HG03139 (cell line): Measurements from ENCODE around the gene SEC14L1.

Experiments used
- ATAC-seq: cut with Tn5 transposase; IDR thresholded peaks from one replicate; pipeline ENCODE4 v1.9.1; 2021; ENCODE audit not compliant: unreplicated experiment

Gene SEC14L1

DNA sequence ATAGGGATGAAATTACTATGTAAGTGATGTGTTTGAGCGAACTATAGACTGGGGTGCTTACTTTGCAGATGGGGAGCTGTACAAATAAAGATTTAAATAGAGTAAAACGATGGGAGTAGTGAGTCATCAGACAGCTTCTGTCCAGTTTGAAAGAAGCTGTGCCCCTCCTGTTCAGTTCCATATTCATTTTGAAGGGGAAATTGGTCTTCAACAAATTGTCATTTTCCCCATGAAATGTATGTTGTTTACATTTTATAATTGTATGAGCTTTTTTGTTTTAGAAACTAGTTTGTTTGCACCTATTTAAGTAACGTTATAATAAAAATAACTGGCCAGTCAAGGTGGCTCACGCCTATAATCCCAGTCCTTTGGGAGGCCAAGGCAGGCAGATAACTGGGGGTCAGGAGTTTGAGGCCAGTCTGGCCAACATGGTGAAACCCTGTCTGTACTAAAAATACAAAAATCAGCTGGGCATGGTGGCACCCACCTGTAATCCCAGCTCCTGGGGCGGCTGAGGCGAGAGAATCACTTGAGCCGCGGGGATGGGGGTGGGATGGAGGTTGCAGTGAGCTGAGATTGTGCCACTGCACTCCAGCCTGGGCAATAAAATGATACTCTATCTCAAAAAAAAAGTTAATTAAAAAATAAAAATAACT, 20.2 kb downstream of the SEC14L1 start:
- ATAC-seq = no peak

DNA sequence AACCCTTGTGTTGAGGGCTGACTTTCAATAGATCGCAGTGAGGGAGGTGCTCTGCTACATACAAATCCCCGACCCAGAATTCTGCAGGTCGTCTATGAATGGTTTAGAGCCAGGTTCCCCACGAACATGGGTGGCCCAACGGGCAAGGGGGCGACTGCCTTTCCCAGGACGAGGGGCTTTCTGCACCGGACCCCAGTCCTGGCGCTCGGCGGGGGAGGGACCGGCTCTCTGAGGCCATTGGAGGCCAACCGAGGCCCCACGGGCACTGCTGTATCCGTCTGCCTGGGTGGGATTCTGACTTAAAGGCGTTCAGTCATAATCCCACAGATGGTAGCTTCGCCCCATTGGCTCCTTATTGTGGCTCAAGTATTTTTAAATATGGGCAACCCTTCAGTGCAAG, 21.2 kb downstream of the SEC14L1 start:
- ATAC-seq = no peak

DNA sequence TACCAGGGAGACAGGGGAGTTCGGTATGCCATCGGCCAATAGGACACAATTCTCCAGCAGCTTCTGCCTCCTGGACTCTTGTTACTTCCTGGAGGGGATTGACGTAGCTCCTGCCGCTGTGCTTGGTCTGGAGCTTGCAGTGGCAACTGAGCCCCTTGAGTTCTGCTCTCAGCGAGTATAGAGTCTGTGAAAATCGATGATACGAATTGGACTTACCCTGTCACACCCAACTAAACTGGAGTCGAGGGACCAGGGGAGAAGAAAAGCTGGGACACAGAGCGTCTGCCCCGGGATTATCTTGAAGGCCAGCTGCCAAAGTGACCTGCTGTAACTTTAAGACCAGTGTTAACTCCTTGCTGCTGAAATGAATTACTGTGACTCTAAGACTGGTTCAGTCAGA, 22.2 kb downstream of the SEC14L1 start:
- no peak for ATAC-seq

DNA sequence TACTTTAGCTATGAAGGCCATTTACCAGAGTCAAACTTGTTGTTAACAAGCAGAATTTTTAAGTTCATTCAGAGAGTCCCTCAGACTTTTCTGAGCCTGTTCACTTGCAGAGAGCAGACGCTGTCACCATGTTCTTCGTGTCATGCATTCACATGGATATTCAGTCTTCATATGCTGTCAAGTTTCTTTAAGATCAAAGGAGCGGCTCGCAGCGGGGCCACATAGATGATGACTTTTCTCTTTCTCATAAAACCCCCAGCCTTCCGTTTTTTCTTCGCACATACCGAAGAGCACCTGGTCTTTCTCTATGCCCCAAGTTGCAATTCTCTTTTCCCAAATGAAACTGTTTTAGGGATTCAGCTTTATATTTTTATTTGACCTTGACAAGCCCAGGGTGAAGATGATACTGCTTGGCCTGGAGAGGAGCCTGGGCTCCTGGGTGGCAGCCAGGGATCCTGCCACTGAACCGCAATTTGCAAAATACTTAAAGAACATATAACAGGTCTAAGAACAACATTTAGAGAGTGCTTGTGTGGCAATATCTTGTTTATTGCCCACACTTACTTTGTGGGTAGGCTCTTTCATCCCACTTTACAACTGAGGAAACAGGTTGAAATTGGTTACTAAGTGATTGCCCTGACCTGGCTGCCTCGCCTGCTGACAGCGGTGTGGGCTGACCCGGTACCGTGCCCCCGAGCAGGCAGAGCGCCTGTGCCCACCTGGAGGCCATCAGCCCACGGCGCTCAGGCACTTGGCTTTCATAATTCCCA, 22.9 kb downstream of the SEC14L1 start:
- ATAC-seq = no peak

DNA sequence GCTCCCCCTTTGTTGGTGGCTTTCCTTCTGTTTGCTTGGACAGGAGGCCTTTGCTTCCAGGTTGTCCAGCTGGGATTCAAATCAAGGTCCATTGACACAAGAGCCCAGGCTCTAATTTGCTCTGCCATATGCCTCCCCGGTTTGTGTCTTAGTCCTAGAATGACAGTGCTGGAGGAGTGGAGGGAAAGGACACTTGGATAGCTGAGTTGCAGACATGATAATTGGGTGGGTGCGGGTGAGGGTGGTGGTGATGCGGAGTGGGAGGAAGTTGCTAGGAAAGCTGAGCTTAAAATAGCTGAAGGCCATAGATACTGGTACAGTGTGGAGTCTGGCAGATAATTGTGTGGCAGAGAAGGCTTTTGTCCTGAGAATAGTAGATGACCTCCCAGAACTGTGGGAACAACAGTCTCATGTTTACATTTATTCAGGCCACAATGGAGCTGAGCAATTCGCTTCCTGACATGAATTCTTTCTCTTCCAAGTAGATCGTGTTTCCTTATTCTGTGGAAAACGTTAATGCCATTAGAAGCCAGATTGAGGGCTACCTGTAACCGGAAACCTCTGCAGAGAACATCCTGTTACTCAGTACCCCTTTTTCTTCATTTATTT, 23.8 kb downstream of the SEC14L1 start:
- ATAC-seq = no peak

DNA sequence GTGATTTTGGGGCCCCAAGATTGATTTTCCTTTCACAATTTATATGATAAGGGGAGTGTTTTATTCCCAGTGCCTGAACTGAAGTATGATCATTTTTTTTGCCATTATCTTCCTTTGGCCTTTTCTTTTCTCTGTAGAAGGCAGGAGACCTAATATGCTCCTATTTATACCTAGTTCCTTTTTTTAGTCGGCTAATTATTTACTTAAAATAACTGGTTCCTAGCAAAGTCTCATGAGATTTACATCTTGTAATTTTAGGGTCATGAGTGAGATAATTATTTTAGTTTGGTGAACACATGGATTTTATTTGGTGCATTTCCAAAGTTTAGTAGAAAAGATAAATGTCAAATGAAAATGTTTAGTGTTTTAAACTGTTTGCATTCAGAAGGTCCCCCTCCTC, 24.8 kb downstream of the SEC14L1 start:
- no peak for ATAC-seq

DNA sequence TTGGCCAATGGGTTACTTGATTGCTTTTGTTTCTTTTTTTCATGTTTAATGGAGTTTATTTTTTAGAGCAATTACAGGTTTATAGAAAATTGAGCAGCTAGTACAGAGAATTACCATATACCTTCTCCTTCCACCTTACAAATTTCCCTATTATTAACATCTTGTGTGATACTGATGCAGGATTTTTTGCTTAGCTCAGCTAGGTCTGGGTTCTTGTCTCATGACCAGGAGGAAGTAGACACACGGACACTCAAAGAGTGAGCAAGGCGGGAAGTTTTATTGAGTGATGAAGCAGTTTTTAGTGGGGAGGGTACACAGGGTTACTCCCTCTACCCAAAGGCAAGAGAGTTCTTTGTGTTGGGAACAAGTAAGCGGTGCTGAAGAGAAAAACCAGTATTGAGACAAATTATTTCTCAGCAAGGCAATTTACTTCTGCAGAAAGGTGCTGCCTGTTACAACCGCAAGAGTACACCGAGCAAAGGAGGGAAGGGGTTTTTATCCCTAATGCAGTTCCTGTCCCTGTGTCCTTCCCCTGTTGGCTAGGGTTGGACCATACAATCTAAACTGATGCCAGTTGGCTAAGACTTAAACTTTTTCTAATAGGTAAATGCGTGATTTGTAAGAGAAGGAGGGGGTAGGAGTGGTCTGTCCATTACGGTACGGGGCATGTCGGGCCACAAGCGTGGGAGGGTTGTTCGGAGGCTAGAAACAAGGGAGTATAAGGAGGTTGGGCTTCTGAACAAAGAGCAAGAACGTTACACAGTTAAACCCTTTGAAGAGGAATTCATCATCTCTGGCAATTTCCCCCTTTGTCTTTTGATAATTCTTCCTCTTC, 26.9 kb downstream of the SEC14L1 start:
- no peak for ATAC-seq

DNA sequence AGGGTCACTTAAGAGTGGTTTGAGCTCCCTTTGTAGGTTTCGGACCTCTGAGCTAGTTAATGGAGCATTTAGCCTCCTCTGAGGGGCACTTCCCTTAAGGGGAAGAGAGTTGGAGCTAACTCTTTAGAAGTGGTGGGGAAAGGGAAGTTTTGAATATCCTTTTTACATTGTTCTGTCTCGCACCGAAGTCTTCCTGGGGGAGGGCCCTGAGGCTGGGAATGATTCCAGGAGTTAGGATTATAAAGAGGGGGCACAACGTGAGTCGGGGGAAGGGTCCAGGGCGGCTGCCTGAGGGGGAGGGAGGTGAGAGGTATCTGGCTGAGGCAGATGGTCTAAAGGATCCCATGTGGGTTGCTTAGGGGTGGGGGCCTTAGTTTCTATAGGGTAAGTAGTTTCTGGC, 32.3 kb downstream of the SEC14L1 start:
- no peak for ATAC-seq

DNA sequence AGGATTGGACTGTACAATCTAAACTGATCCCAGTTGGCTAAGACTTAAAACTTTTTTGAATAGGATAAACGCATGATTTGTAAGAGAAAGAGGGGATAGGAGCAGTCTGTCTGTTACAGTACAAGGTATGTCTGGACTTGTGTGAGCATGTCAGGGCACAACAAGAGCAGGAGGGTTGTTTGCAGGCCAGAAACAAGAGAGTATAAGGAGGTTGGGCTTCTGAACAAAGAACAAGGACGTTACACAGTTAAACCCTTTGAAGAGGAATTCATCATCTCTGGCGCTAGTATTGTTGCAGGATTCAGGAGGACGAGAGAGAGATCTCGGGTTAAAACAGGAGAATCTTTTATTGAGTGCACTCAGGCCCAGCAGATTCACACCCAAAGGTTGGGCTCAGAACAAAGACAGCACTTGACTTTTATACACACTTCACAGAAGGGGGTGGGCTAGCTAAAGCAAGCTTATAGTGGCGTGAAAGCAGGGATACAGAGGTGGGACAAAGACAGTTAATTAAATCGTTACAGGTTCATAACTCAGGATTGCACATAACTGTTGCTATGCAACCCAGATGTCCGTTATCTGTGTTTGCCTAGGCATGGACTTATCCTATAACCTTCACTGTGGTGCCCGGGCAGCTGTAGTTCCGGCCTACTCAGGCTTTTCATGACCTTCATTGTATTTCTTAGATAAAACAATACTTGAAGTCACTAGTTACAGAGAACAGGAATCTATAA, 34.3 kb downstream of the SEC14L1 start:
- no peak for ATAC-seq

DNA sequence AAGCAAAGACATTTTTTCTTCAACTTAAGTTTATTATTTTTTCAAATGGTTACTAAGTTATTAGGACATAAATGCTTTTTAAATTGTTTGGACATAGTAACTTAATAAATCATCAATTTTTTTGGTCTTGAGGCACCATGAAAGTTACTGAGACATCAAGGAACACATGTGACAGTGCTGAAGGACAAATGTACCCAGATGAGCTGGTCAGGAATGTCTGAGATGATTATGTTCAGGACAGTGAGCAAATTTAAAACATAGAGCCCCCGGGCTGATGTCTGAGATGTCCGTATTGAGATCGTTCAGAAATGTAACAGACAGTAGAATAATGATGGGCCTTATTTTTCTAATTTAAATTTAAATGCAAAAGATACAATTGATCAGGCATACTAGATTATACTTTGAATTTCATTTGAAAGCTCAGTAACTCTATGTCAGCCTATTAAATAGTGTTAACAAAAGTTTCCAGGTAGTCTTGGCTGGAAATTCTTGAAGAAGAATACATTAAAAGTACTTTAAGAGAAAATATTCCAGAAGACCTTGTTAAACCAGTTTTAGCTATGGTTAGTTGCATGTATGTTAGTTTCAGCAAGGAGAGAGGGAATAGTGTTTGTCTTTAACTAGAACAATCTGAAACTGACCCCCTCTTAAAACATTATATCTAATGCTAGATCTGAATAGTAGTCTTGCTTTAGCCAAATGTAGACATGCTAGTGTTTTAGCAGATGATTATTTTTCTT, 36.4 kb downstream of the SEC14L1 start:
- ATAC-seq = no peak

DNA sequence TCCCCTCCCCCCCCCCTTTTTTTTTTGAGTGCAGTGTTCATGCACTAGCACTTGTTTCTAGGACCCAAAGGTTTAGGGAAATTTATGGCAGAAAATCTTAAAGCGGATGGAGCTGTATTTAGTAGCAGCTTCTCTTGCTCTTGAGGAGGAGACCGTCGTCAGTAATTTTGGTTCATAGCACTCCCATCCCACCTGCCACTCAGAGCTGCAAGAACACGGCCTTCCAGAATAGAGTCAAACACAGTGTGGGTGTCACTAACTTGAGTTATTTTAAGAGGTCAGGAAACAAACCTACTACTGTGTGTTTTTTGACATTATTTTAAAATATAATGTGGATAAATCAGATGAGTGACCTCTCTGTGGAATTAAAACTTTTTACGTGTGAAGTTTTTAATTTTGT, 37.3 kb downstream of the SEC14L1 start:
- ATAC-seq = no peak

DNA sequence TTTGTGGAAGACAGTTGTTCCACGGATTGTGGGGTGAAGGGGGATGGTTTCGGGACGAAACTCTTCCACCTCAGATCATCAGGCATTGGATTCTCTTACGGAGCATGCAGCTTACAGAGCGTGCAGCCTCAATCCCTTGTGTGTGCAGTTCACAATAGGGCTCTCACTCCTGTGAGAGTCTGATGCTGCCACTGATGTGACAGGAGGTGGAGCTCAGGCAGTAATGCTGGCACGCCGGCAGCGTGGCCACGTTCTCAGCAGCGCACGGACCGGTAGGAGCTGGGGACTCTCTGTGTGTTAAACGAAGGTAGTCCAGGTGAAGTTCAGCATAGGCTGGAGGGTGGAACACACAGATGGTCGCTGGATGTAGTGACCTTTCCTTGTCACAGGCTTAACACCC, 37.8 kb downstream of the SEC14L1 start:
- ATAC-seq = no peak

DNA sequence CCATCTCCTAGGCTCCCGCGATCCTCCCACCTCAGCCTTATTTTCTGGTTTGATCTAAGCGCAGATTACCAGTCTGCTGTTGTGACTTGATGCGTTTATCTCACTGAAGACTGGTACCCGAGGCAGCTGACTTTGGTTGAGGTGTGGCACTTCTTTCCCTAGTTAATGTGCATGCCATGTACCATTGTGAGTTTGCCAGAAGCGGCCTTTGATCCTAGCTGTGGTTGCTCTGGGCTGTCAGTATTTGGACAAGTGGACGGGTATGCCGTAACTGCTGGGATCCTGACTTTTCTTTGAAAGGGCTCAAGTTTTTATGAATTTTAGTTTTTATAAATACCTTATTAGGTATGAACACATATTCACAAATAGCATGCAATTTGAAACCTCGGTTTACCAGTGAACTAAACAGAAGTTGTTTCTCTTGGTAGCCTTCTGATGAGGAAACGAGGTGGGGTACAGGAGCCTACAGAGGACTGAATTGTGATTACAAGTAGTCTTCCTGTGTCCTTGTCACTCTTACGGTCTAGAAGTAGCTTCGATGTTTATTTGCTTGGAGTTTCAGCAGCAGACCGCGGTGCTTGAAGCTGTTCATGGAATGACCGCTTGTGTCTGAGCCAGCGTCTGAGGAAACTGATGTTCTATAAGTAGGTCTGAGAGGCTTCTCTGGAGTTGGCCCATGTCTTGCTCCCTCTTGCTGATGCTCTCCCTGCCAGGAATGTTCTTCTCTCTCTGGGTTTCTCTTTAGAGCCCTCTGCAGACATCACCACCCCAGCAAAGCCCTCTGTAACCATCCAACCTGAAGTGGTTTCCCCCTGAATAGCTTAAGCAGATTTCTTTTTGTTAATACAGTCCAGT, 40.0 kb downstream of the SEC14L1 start:
- ATAC-seq = no peak

DNA sequence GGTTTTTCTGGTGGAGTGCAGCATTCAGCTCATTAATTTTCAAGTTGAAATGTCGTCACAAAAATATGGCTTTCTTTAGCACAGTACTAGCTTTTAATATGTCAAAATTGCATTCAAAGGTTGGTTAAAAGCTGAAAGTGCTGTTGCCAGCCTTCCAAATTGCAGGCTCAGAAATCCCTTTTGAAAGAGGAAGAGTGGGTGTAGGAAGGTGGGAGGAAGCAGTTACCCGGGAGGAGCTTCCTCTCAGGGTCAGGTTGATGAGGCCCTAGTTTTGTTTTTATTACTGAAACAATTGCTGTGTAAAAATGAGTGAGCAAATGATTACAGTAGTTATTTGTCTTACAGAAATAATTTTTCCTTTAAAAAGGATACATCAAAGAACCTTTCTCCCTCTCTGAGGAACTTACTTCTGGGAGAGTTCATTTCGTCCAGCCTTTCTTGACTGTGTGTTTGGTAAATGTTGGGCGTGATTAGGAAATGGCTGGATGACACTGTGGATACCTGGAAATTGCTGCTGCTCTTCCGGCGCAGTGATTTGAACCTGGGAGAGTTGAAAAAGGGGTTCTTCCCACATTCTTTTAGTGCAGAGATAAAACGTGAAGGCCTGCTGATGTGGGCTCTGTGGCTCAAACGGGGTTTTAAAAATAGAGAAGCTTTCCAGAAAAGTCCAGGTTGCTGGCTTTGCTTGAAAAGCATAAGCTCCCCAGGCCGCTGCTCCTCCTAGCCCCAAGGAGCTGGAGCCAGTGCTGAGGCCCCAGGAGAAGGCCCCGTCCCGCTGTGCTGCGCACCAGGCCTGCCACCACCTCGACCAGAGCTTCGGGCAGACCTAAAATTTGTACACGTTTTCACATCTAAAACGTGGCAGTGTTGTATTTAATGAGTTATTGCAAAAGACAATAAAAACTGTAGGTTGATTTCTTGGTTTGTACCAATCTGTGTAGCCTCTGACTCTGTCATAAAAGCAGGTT, 41.7 kb downstream of the SEC14L1 start:
- ATAC-seq = no peak

DNA sequence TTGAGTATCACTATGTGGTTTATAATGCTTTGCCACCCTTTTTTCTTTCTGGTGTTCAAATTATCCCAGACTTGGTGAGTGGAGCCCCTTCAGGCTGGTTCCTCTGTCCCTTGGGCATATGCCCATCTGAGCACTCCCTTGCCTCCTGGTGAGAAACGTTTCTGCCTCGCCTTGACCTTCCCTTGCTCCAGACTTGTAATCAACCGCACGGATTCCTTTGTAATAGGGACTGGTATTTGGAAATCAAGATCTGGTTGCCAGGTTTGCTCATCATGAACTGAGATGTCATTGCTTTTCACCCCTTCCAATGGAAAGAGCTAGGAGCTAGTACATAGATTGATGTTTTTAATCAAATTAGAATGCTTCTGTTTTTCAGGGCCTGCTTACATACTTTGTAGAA, 43.7 kb downstream of the SEC14L1 start:
- no peak for ATAC-seq

DNA sequence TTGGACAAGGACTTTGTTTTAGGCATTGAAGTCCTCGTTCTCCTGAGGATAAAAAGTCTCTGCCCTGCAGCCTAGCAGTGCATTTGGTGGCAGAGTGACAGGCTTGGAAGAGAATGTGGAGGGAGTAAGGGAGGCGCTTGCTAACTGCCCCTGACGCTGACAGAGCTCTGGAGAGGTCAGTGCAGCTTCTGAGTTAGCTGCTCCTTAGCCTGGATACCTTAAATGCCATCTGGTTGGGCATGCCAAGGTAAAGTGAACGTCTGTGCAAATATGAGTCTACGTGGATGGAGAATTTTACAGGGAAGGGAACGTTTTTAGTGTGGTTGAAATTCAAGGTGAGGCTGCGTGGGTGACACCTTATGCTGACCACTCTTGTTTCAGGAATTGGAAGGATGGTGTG, 44.4 kb downstream of the SEC14L1 start:
- ATAC-seq = no peak

DNA sequence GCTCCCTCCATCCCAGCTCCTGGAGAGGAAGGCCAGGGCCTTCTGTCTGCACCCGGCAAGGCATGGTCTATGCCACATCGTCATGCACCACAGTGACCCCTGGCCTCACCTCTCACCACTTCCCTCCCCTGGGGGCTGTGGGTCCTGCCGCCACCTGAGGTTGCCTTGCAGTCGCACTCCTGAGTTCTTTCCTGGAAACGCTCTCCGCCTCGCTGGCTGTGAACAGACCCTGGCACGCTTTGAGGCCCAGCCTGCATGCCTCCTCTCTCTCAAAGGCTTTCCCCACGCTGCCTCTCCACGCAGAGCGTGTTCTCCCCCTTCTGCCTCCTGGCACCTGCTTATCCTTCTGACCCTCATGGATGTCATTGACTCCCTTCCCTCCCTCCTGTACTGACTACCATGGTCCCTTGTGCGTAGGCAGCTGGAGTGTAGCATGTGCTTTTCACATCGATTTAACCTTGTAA, 45.4 kb downstream of the SEC14L1 start:
- no peak for ATAC-seq
